Measurements from ENCODE around the gene UNC45B. TPM values are rescaled to one million over a fixed set of nuclear protein-coding genes. Genes with fewer than 3 reads are reported as not detected.

UNC45B gene
- total and polyA plus RNA-seq, 2 of the 8 experiments (the other 6 are each of a cell fraction or from before 2014, with no cell fraction given): 0.06 to 0.15 TPM

DNA sequence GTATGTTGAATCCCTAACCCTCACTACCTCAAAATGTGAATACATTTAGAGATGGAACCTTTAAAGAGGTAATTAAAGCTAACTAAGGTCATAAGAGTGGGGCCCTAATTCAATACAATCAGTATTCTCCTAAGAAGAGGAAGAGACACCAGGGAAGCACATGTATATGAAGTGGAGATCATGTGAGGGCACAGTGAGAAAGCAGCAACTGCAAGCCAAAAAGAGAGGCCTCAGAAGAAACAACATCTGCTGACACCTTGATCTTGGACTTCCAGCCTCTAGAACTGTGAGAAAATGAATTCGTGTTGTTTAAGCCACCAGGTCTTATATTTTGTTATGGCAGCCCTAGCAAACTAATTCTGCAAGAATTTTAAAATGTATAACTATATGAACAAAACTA is 82.0 kb downstream of the UNC45B start:
- WGBS, 2 experiments (ENCODE audit: extremely low coverage in 1 of 2, insufficient coverage in 1 of 2, insufficient read length in 1 of 2, insufficient replicate concordance in 2 of 2, low coverage in 1 of 2, low lambda C conversion rate in 2 of 2, missing lambda C conversion rate in 1 of 2): 96% methylated on average over 1 of the region's 1 CpG; no CpG with 5 or more reads in 1 of the 2 experiments
- Histone ChIP-seq H4K20me1 (replicated peaks in 1 of 2; ENCODE audit: control insufficient read depth in 1 of 2, insufficient read depth in 2 of 2, low read length in 2 of 2) (no peaks in the 10 kb centered on the region), H2BK5ac (ENCODE audit: low read depth, low read length) (no peak overlapping the region)

More for the DNA sequence above, 82.0 kb downstream of the UNC45B start:
- FAIRE-seq: no peak
- Histone ChIP-seq H2BK20ac (ENCODE audit: low read length) (no peak overlapping the region), H3K4me1 (replicated peaks in 1 of 4; ENCODE audit: control insufficient read depth in 3 of 4, insufficient read depth in 4 of 4, low read length in 3 of 4) (no peaks in the 10 kb centered on the region), H4K91ac (replicated peaks; ENCODE audit: insufficient read length, low read length) (no peak overlapping the region), H4K8ac (ENCODE audit: extremely low read depth, insufficient read depth, low read length) (no peak overlapping the region), H3K56ac (replicated peaks; ENCODE audit: insufficient read length, low read depth, low read length) (no peak overlapping the region), H3K79me1 (ENCODE audit: low read depth, low read length) (no peaks in the 10 kb centered on the region), H3K9me3 (ENCODE audit: insufficient read depth in 2 of 2, low read depth in 1 of 2, low read length in 1 of 2) (no peaks in the 10 kb centered on the region), H3K4me2 (ENCODE audit: insufficient read depth in 1 of 2, low read depth in 2 of 2, low read length in 2 of 2) (no peak overlapping the region), H2AFZ (ENCODE audit: low read length) (no peak overlapping the region), H3K36me3 (ENCODE audit: control insufficient read depth in 2 of 4, insufficient read depth in 4 of 4, low read length in 3 of 4) (no peaks in the 10 kb centered on the region), H3K4ac (replicated peaks; ENCODE audit: insufficient read length, low read depth, low read length) (no peak overlapping the region), H3K18ac (ENCODE audit: extremely low read depth, low read length) (no peak overlapping the region), H3K4me3 (ENCODE audit: extremely low read depth in 1 of 4, insufficient read depth in 2 of 4, low read depth in 3 of 4, low read length in 4 of 4) (no peak overlapping the region), H3K23ac (ENCODE audit: insufficient read length) (no peak overlapping the region), H3K27me3 (replicated peaks in 1 of 4; ENCODE audit: control insufficient read depth in 3 of 4, extremely low read depth in 1 of 4, insufficient read depth in 3 of 4, low read length in 3 of 4) (no peaks in the 10 kb centered on the region), H2BK12ac (ENCODE audit: low read depth, low read length) (no peak overlapping the region), H2AK5ac (ENCODE audit: low read depth, low read length) (no peak overlapping the region), H3K23me2 (ENCODE audit: low read depth, low read length) (no peaks in the 10 kb centered on the region; the same call in 1 of the 2 replicates), H3K27ac (ENCODE audit: low read depth, low read length) (no peak overlapping the region), H2BK15ac (ENCODE audit: low read length) (no peak overlapping the region), H4K5ac (ENCODE audit: insufficient read length, low read depth, low read length) (no peak overlapping the region), H3K14ac (ENCODE audit: insufficient read length) (no peak overlapping the region), H3K9ac (replicated peaks in 1 of 4; ENCODE audit: extremely low read depth in 1 of 4, low read depth in 3 of 4, low read length in 3 of 4) (no peak overlapping the region), H2BK120ac (replicated peaks; ENCODE audit: low read depth, low read length) (no peak overlapping the region), H3K79me2 (ENCODE audit: control insufficient read depth in 1 of 2, insufficient read depth in 2 of 2, low read length in 2 of 2) (no peaks in the 10 kb centered on the region)
- no peak for TF ChIP-seq HDAC2 (IDR thresholded peaks at IDR 0.05; ENCODE audit: borderline replicate concordance in 1 of 2, low read depth in 2 of 2, low read length in 2 of 2)
- TF ChIP-seq RXRA (IDR thresholded peaks at IDR 0.05; ENCODE audit: insufficient read depth, low read depth, low read length): no peak
- TF ChIP-seq, protein P1, sequence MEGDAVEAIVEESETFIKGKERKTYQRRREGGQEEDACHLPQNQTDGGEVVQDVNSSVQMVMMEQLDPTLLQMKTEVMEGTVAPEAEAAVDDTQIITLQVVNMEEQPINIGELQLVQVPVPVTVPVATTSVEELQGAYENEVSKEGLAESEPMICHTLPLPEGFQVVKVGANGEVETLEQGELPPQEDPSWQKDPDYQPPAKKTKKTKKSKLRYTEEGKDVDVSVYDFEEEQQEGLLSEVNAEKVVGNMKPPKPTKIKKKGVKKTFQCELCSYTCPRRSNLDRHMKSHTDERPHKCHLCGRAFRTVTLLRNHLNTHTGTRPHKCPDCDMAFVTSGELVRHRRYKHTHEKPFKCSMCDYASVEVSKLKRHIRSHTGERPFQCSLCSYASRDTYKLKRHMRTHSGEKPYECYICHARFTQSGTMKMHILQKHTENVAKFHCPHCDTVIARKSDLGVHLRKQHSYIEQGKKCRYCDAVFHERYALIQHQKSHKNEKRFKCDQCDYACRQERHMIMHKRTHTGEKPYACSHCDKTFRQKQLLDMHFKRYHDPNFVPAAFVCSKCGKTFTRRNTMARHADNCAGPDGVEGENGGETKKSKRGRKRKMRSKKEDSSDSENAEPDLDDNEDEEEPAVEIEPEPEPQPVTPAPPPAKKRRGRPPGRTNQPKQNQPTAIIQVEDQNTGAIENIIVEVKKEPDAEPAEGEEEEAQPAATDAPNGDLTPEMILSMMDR (IDR thresholded peaks at IDR 0.05; ENCODE audit: control extremely low read depth in 1 of 3, insufficient read depth in 1 of 3, low read depth in 1 of 3, low read length in 3 of 3): no peak
- no peak for DNase-seq (ENCODE audit: low read depth in 1 of 2, low spot score in 2 of 2)
- POLR2A ChIA-PET (ENCODE audit: partially characterized antibody): no interaction called here
- CTCF ChIA-PET (ENCODE audit: partially characterized antibody): interaction anchor here (1.5 kb wide), 1 partner anchor 12 kb away, joined by 4 read pairs; no protein-coding TSS in a partner anchor
